GM12874 (cell line): ENCODE results near the gene PPIH.

Source experiments
- CTCF ChIP-seq: IDR thresholded peaks from 2 replicates; pipeline ENCODE4 v1.5.1; 2011; ENCODE audit warnings: low read depth, mild to moderate bottlenecking, control low read depth, low read length, moderate library complexity; ENCODE audit not compliant: insufficient read depth

Gene PPIH

GRCh38 chr1:42657981-42658876 lies at the start of gene PPIH:
Gene PPIH, plus strand, starts transcription at chr1:42658423. Its CDS starts 24 bp downstream, at chr1:42658447.
- 0 out of 2 replicates have a peak, but pooled peaks have one; percentile 21 for TF ChIP-seq CTCF

GRCh38 chr1:42613803-42614131 lies 44.5 kb upstream of the PPIH start:
- no peak for TF ChIP-seq CTCF

GRCh38 chr1:42618866-42619265 lies 39.4 kb upstream of the PPIH start:
- TF ChIP-seq CTCF, result no peak

GRCh38 chr1:42620307-42620706 lies 37.9 kb upstream of the PPIH start:
- no peak for TF ChIP-seq CTCF

- TF ChIP-seq CTCF, result no peak
Observed at GRCh38 chr1:42639116-42639515, 19.1 kb upstream of the PPIH start.

GRCh38 chr1:42646056-42646455 lies 12.2 kb upstream of the PPIH start:
- TF ChIP-seq CTCF, result no peak

GRCh38 chr1:42657201-42657600 lies 1.0 kb upstream of the PPIH start:
- no peak for TF ChIP-seq CTCF
